ENCODE measurements around the gene EDA.
A peak's percentile ranks its signal among the peaks of the same experiment; 100 is the strongest.

The EDA gene

DNA sequence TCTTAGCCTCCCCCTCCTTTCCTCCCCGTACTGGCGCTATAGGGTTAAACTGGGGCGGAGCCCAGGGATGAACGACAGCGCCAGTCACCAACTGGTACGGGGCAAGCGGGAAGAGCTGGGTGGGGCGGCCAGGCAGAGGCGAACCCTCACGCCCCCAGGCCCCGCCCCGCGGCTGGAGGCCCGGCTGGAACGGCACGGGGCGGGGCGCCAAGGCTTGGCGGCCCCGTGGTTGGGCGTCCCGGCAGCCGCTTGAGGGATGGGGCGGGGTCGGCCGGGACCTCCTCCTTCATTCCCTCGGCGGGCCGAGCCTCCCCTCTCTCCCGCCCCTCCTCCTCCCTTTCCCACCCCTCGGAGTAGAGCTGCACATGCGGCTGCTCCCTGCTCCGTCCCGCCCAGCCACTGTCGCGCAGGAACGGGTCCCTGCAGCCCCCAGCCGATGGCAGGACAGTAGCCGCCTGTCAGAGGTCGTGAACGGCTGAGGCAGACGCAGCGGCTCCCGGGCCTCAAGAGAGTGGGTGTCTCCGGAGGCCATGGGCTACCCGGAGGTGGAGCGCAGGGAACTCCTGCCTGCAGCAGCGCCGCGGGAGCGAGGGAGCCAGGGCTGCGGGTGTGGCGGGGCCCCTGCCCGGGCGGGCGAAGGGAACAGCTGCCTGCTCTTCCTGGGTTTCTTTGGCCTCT, at the start of gene EDA:
Gene EDA (plus strand): TSS at position 335 of the 678 bp plus-strand sequence.
- Mint-ChIP-seq H3K27ac (peak within 1 kb of the TSS; percentile 51), H3K27me3 (peaks cover 26% of the 10 kb centered on the region), H3K4me3 (peak within 1 kb of the TSS; percentile 81), H3K4me1 (ENCODE audit: low read depth) (peaks cover 5% of the 10 kb centered on the region), H3K9me3 (no peaks in the 10 kb centered on the region), H3K36me3 (ENCODE audit: low read depth) (no peaks in the 10 kb centered on the region)
- intact Hi-C loops (cut with micrococcal nuclease) = loop anchor here (5.0 kb wide), 2 partner anchors 79 to 516 kb away; partner anchors contain the start of gene IGBP1

DNA sequence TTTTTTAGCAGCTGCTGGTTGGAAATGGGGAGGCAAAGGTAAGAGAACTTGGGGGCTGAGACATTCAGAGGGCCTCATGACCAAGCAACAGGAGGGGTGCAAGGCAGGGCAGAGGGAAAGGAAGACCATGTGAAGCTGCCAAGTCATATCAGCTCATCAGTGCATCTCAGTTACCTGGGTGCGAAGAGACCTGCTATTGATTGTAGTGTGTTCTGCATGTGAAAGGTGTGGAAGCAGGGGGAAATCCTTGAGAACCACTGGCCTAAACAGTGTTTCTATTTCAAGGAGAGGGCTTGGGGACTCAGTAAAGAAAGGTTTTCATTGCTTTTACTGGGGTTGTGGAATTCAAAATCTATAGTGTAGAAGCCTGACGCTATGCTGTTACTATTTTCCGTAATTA, 47.1 kb upstream of the EDA start:
- H3K27ac Mint-ChIP-seq = no peak overlapping the region
- no peaks in the 10 kb centered on the region for H3K27me3 Mint-ChIP-seq
- H3K4me3 Mint-ChIP-seq = no peak overlapping the region
- intact Hi-C loops (cut with micrococcal nuclease) = no loop called here
- no peaks in the 10 kb centered on the region for H3K9me3 Mint-ChIP-seq
- H3K36me3 Mint-ChIP-seq (ENCODE audit: low read depth) = no peaks in the 10 kb centered on the region
- no peaks in the 10 kb centered on the region for H3K4me1 Mint-ChIP-seq (ENCODE audit: low read depth)

DNA sequence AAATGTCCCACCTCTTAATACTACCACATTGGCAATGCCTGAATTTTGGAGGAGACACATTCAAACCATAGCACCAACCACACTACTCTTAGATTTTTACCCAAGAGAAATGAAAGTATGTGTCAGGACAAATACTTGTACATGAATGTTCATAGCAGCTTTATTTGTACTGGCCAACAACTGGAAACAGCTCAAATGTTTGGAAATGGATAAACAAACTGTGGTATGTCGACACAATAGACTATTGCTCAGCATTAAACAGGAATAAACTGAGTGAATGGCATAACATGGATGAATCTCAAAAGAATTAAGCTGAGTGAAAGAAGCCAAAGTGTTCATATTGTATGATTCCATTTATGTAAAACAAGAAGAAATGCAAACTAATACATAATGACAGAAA, 18.5 kb upstream of the EDA start:
- H3K36me3 Mint-ChIP-seq (ENCODE audit: low read depth) = no peaks in the 10 kb centered on the region
- H3K27me3 Mint-ChIP-seq = no peaks in the 10 kb centered on the region
- no peaks in the 10 kb centered on the region for H3K9me3 Mint-ChIP-seq
- intact Hi-C loops (cut with micrococcal nuclease) = no loop called here
- H3K27ac Mint-ChIP-seq = no peak overlapping the region
- H3K4me3 Mint-ChIP-seq = no peak overlapping the region
- no peaks in the 10 kb centered on the region for H3K4me1 Mint-ChIP-seq (ENCODE audit: low read depth)

DNA sequence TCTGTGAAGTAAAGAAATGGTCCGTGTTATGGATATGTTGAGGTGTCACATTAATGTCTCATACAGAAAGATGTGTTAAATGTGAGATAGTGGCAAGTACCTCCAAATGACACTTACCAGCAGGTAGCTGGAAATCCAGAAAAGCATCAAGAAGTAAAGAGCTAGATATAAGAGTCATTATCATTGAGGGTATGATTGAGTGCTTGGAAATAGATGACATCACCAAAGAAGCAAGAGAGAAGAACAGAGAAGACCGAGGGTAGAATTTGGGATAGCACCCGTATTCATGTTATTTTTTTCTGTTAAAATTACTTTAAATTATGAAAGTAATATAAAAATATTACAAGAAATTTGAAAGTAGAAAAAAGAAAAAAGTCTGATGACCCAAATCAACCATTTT, 15.7 kb upstream of the EDA start:
- Mint-ChIP-seq H3K27me3 (no peaks in the 10 kb centered on the region), H3K9me3 (no peaks in the 10 kb centered on the region), H3K27ac (no peak overlapping the region), H3K36me3 (ENCODE audit: low read depth) (no peaks in the 10 kb centered on the region), H3K4me1 (ENCODE audit: low read depth) (no peaks in the 10 kb centered on the region), H3K4me3 (no peak overlapping the region)
- intact Hi-C loops (cut with micrococcal nuclease) = no loop called here

DNA sequence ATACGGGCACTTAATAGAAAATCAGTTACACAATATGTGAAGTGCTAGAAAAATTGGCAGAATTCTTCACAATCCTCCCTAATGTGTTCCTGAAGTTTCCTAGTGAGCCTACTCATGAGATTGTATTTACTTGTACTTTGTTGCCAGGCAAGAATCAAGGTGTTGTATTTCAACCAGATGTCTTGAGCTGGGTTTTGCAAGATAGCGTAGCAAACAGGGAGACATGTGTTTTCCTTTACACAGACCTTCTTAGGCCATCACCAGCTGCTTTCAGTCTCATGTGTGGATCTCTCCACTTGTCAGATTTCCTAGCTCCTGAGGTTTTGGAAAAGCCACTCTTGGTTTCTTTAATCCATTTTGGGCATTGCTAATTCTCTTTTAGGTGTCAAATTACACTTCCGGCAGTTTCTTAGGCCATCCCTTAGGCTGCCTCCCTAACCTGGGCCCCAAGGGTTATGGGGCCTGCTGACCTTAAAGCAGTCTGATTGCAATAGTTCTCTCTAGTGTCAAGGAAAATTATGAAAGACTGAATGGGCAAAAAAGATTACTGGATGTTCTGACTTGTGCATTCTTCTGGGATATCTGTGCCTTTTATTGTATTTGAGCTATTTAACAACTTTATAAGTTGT, 12.2 kb upstream of the EDA start:
- intact Hi-C loops (cut with micrococcal nuclease) = no loop called here
- H3K27ac Mint-ChIP-seq = no peak overlapping the region
- H3K27me3 Mint-ChIP-seq = no peaks in the 10 kb centered on the region
- no peaks in the 10 kb centered on the region for H3K4me1 Mint-ChIP-seq (ENCODE audit: low read depth)
- H3K36me3 Mint-ChIP-seq (ENCODE audit: low read depth) = no peaks in the 10 kb centered on the region
- no peaks in the 10 kb centered on the region for H3K9me3 Mint-ChIP-seq
- no peak overlapping the region for H3K4me3 Mint-ChIP-seq

DNA sequence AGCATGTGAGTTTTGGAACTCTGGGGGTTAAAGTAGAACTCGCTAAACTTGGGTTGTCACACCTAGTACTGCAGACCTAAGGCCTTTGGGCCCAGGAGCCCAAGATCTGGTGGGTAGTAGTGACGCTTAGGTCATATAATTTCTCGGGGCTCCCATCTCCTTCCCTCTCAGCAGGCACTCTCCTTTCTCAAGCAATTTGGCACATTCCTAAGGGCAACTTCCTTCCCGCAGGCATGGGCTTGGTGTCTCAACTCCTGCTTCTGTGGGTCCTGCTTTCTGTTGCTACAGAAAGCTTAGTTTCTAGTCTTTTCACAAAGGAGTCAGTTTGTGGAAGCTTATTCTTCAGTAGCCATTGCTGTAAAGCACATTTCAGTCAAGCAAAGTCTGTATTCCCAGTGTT, 10.4 kb upstream of the EDA start:
- no peaks in the 10 kb centered on the region for H3K36me3 Mint-ChIP-seq (ENCODE audit: low read depth)
- no peak overlapping the region for H3K27ac Mint-ChIP-seq
- H3K4me1 Mint-ChIP-seq (ENCODE audit: low read depth) = no peaks in the 10 kb centered on the region
- H3K27me3 Mint-ChIP-seq = no peaks in the 10 kb centered on the region
- H3K9me3 Mint-ChIP-seq = no peaks in the 10 kb centered on the region
- no peak overlapping the region for H3K4me3 Mint-ChIP-seq
- intact Hi-C loops (cut with micrococcal nuclease) = no loop called here

DNA sequence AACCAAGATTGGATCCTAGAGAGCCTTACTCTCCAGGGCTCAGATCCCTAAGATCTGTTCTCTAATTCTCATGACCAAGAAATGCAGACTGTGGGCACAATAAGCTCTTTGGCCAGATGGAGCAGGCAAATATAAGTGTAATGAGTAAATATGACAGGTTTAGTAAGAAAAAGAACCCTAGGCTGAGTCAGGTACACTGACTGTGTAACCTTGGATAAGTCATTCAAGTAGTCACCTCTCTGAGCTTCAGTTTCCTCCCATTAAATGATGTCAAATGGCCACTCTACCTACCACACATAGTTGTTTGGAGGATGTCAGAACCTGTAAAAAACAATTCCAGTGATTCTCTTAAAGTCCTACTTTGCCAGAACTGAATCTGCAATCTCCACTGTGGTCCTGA, 8.3 kb upstream of the EDA start:
- no peaks in the 10 kb centered on the region for H3K27me3 Mint-ChIP-seq
- H3K9me3 Mint-ChIP-seq = no peaks in the 10 kb centered on the region
- intact Hi-C loops (cut with micrococcal nuclease) = no loop called here
- H3K27ac Mint-ChIP-seq = no peak overlapping the region
- no peak overlapping the region for H3K4me3 Mint-ChIP-seq
- H3K4me1 Mint-ChIP-seq (ENCODE audit: low read depth) = no peaks in the 10 kb centered on the region
- H3K36me3 Mint-ChIP-seq (ENCODE audit: low read depth) = no peaks in the 10 kb centered on the region

DNA sequence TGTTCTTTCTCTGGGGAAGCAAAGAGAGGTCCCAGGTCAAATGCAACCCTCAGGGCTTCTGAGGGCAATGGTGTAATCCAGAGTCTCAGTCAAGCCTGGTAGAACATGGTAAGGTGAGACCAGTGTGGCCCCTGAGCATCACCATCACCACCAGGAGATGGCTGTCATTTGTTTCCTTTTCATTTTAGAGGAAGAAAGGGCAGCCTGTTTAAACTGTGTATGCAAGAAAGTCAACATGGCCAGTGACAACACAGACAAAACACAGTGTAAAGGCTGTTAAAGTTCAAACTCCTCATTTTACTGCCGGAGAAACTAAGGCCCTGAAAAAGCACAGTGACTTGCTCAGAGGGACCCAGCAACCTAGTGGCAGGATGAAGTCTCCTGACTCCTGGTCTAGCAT, 2.0 kb upstream of the EDA start:
- Mint-ChIP-seq H3K27me3 (peaks cover 26% of the 10 kb centered on the region), H3K4me1 (ENCODE audit: low read depth) (peaks cover 5% of the 10 kb centered on the region), H3K9me3 (no peaks in the 10 kb centered on the region), H3K4me3 (no peak overlapping the region), H3K36me3 (ENCODE audit: low read depth) (no peaks in the 10 kb centered on the region), H3K27ac (no peak overlapping the region)
- intact Hi-C loops (cut with micrococcal nuclease) = no loop called here

DNA sequence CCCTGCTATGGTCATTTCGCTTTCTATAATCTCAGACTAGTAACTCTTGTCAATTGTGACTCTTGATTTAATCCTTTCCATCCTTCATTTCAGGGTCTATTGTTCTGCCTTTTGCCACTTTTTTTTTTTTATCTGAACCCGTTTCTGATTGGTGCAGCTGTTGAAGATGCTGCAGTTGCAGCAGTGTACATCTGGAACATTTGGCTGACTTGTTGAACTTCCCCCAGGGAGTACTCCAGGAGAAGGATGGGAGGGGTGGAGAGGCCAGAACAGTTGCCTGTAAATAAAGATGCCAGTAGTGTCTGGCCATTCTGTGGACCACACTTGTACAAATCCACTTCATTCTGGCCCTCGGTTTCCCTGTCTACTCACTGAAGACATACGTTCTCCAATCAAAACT, 1.0 kb upstream of the EDA start:
- no peak overlapping the region for H3K4me3 Mint-ChIP-seq
- no peak overlapping the region for H3K27ac Mint-ChIP-seq
- no peaks in the 10 kb centered on the region for H3K9me3 Mint-ChIP-seq
- H3K36me3 Mint-ChIP-seq (ENCODE audit: low read depth) = no peaks in the 10 kb centered on the region
- peaks cover 26% of the 10 kb centered on the region for H3K27me3 Mint-ChIP-seq
- intact Hi-C loops (cut with micrococcal nuclease) = loop anchor here (5.0 kb wide), 2 partner anchors 78 to 517 kb away; partner anchors contain the start of gene IGBP1
- H3K4me1 Mint-ChIP-seq (ENCODE audit: low read depth) = peaks cover 5% of the 10 kb centered on the region

DNA sequence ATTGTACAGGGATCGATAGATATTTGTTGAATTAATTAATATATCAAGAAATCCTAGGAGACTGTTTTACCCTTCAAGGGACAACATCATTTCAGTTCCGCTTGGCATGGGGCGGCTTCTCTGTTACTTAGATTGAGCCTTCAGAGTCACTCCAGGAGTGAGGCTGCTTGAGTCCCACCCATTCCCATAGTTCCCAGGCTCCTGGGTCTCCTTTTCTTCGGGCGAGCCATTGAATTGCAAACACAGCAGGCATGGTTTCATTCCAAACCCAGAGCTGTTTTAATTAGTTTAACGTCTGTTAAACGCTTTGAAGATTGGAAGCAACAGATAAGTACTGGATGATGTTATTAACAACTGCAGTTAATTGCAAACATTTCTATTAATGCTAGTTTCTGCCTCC, 571 bp upstream of the EDA start:
- no peak overlapping the region for H3K27ac Mint-ChIP-seq
- peaks cover 5% of the 10 kb centered on the region for H3K4me1 Mint-ChIP-seq (ENCODE audit: low read depth)
- peaks cover 26% of the 10 kb centered on the region for H3K27me3 Mint-ChIP-seq
- peak overlapping the region; percentile 40 for H3K4me3 Mint-ChIP-seq
- no peaks in the 10 kb centered on the region for H3K9me3 Mint-ChIP-seq
- intact Hi-C loops (cut with micrococcal nuclease) = loop anchor here (5.0 kb wide), 2 partner anchors 78 to 517 kb away; partner anchors contain the start of gene IGBP1
- H3K36me3 Mint-ChIP-seq (ENCODE audit: low read depth) = no peaks in the 10 kb centered on the region

DNA sequence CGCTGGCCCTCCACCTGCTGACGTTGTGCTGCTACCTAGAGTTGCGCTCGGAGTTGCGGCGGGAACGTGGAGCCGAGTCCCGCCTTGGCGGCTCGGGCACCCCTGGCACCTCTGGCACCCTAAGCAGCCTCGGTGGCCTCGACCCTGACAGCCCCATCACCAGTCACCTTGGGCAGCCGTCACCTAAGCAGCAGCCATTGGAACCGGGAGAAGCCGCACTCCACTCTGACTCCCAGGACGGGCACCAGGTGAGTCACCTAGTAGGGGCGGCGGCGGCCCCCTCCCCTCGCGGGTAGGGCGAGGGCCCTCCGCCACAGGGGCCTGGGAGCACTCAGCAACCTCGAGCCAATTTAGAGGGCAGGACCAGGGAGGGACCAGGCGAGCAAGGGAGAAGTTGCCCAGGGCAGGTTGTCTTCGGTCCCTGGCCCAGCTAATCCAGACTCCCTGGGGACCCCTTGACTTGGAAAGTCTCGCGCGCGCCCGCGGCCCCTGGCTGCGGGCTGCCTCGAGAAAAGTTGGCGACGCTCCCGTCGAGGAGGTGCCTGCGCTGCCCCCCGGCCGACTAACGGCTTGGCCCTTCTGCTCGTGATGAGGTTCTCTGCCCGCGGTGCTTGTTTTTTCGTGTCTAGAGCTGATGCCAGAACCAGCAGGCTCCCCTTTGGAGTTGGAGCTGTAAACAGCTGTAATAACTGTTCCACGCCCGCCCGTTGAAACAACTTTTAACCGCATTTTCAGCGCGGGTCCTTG, 717 bp downstream of the EDA start:
- peak overlapping the region; percentile 51 for H3K27ac Mint-ChIP-seq
- peaks cover 29% of the 10 kb centered on the region for H3K27me3 Mint-ChIP-seq
- intact Hi-C loops (cut with micrococcal nuclease) = loop anchor here (5.0 kb wide), 2 partner anchors 79 to 516 kb away; partner anchors contain the start of gene IGBP1
- H3K4me1 Mint-ChIP-seq (ENCODE audit: low read depth) = peaks cover 5% of the 10 kb centered on the region
- H3K36me3 Mint-ChIP-seq (ENCODE audit: low read depth) = no peaks in the 10 kb centered on the region
- peak overlapping the region; percentile 81 for H3K4me3 Mint-ChIP-seq
- H3K9me3 Mint-ChIP-seq = no peaks in the 10 kb centered on the region

DNA sequence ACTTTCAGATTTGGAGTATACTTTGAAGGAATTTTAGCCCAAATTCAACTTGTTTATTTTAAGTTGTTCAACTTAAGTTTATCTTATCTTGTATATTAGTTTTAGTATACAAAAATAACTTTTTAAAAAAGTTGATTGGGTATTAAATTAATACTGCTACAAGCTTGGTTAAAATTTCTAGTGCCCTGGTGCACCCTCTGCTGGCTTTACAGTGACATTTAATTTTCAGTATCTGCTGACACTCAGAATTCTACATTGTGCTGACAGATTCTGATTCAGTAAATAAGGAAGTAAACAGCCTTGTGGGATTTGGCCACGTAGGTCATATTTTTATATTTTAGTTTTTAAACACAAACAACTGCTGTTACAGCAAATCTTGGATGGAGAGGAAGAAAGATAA, 2.9 kb downstream of the EDA start:
- H3K4me1 Mint-ChIP-seq (ENCODE audit: low read depth) = peaks cover 5% of the 10 kb centered on the region
- H3K9me3 Mint-ChIP-seq = no peaks in the 10 kb centered on the region
- H3K4me3 Mint-ChIP-seq = no peak overlapping the region
- peaks cover 29% of the 10 kb centered on the region for H3K27me3 Mint-ChIP-seq
- peak overlapping the region; percentile 13 for H3K27ac Mint-ChIP-seq
- intact Hi-C loops (cut with micrococcal nuclease) = loop anchor here (5.0 kb wide), 2 partner anchors 82 to 513 kb away; partner anchors contain the start of gene IGBP1
- H3K36me3 Mint-ChIP-seq (ENCODE audit: low read depth) = no peaks in the 10 kb centered on the region

DNA sequence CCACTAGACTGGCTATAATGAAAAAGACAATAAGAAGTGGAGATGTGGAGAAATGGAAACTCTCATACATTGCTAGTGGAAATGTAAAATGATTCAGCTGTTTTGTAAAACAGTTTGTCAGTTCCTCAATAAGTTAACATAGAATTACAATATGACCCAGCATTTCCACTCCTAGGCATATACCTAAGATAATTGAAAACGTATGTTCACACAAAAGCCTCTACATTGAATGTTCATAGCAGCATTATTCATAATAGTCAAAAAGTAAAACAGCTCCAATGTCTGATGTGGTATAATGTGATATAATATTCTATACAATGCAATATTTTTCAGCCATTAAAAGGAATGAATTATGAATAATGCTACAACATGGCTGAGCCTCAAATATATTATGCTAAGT, 10.2 kb downstream of the EDA start:
- H3K4me1 Mint-ChIP-seq (ENCODE audit: low read depth) = no peaks in the 10 kb centered on the region
- intact Hi-C loops (cut with micrococcal nuclease) = no loop called here
- no peak overlapping the region for H3K27ac Mint-ChIP-seq
- no peaks in the 10 kb centered on the region for H3K9me3 Mint-ChIP-seq
- H3K27me3 Mint-ChIP-seq = peaks cover 3% of the 10 kb centered on the region
- no peaks in the 10 kb centered on the region for H3K36me3 Mint-ChIP-seq (ENCODE audit: low read depth)
- no peak overlapping the region for H3K4me3 Mint-ChIP-seq

DNA sequence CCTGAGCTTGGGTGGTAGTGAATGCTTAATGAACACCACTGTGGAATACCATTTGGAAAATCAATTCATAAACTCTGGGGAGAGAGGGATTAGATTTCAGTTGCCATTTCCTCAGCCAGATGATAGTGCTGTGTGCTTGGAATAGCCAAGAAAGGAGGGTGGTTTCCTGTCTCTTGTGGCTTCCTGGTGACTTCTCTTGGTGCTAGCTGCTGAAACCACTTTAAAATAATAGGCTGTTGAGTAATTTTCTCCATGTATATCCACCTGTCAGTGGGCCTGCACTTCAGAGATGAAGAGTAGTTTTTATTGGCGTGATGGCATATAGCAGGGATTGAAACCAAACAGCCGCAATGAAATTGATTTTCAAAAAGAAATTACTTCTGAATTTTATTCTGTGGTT, 11.8 kb downstream of the EDA start:
- Mint-ChIP-seq H3K9me3 (no peaks in the 10 kb centered on the region), H3K4me1 (ENCODE audit: low read depth) (no peaks in the 10 kb centered on the region), H3K36me3 (ENCODE audit: low read depth) (no peaks in the 10 kb centered on the region), H3K4me3 (no peak overlapping the region), H3K27me3 (no peaks in the 10 kb centered on the region), H3K27ac (no peak overlapping the region)
- intact Hi-C loops (cut with micrococcal nuclease) = no loop called here
